ENCODE results near the gene NSUN6.
"Not testable (repeated sequence)": the region's sequence is repeated elsewhere in the genome, so short reads cannot be mapped to it uniquely, and the experiment has no call there.

Gene NSUN6

GRCh38 chr10:18659125-18659818, 7.9 kb upstream of the NSUN6 start, which contains the start of gene ARL5B:
Gene ARL5B, plus strand, starts transcription at chr10:18659431. Its CDS starts 207 bp downstream, at chr10:18659638.
- peak; percentile 96 for DNase-seq

- peak; percentile 9 for DNase-seq
Measured at GRCh38 chr10:18658271-18659124, 7.1 kb upstream of the NSUN6 start.

- DNase-seq: no peak
Measured at GRCh38 chr10:18656724-18657123, 5.3 kb upstream of the NSUN6 start.

GRCh38 chr10:18653112-18653511, 1.7 kb upstream of the NSUN6 start:
- no peak for DNase-seq

GRCh38 chr10:18650404-18650997, 886 bp downstream of the NSUN6 start:
- DNase-seq: no peak

GRCh38 chr10:18649364-18649959, 1.9 kb downstream of the NSUN6 start:
- DNase-seq: no peak

- no peak for DNase-seq
Measured at GRCh38 chr10:18647945-18648344, 3.4 kb downstream of the NSUN6 start.

GRCh38 chr10:18647151-18647550, 4.2 kb downstream of the NSUN6 start:
- no peak for DNase-seq

GRCh38 chr10:18639719-18640118, 11.7 kb downstream of the NSUN6 start:
- not testable (repeated sequence) for DNase-seq

GRCh38 chr10:18637400-18637799, 14.0 kb downstream of the NSUN6 start:
- DNase-seq: not testable (repeated sequence)

GRCh38 chr10:18635995-18636394, 15.4 kb downstream of the NSUN6 start:
- DNase-seq: no peak

- DNase-seq: not testable (repeated sequence)
Measured at GRCh38 chr10:18632500-18632899, 18.9 kb downstream of the NSUN6 start.

- peak; percentile 62 for DNase-seq
Measured at GRCh38 chr10:18627452-18628018, 23.9 kb downstream of the NSUN6 start.

- no peak for DNase-seq
Measured at GRCh38 chr10:18625886-18626285, 25.5 kb downstream of the NSUN6 start.

GRCh38 chr10:18623671-18624070, 27.7 kb downstream of the NSUN6 start:
- not testable (repeated sequence) for DNase-seq

GRCh38 chr10:18620856-18621255, 30.5 kb downstream of the NSUN6 start:
- DNase-seq: no peak

GRCh38 chr10:18619016-18619415, 32.4 kb downstream of the NSUN6 start:
- DNase-seq: no peak

- DNase-seq: no peak
Measured at GRCh38 chr10:18616337-18616736, 35.0 kb downstream of the NSUN6 start.

- DNase-seq: no peak
Measured at GRCh38 chr10:18615618-18616017, 35.8 kb downstream of the NSUN6 start.

GRCh38 chr10:18611168-18611567, 40.2 kb downstream of the NSUN6 start:
- DNase-seq: no peak

- DNase-seq: no peak
Measured at GRCh38 chr10:18610517-18610916, 40.9 kb downstream of the NSUN6 start.

GRCh38 chr10:18608596-18608995, 42.8 kb downstream of the NSUN6 start:
- DNase-seq: no peak

All from stimulated activated CD4-positive, alpha-beta T cell treated with anti-CD3 and anti-CD28 coated beads, Interleukin-4, amount 100 ng/mL, for 24 hours (primary cell).